Measurements from ENCODE around the gene DYNLT1. TPM values are rescaled to one million over a fixed set of nuclear protein-coding genes. Genes with fewer than 3 reads are reported as not detected.
A peak's percentile ranks its signal among the peaks of the same experiment; 100 is the strongest.

The DYNLT1 gene
- total RNA-seq, 1 experiment from 2014 or later: 50.5 TPM

DNA sequence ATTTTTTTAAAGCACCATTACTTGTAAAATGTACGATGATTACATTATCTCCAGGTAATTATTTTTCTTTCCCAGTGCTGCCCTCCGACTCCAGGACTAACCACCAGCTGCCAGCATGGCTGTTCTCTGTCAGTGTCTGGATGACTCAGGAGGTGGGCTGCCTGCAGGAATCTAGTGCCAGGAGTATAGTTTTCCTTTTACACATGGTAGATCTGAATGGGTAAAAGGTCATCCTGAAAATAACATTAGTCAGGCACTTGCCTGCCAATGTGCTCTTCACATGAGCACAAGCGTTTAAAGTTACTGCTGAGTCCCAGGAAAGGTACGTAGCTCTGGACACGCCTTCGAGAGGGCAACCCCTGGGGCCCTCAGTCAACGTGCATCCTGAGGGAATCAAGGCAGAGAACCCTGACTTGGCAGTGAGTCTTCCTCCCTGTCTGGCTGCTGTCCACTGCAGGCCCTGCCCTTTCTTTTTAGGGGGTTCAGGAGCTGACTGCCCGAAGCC is 2.4 kb downstream of the DYNLT1 start:
- Histone ChIP-seq H4K20me1 (ENCODE audit: low read length) (peaks cover 4% of the 10 kb centered on the region; the same call in 1 of the 2 replicates), H3K4me2 (ENCODE audit: low read length) (peak overlapping the region; percentile 90), H3K27ac (ENCODE audit: low read length) (peak overlapping the region; percentile 93), H3K9me3 (ENCODE audit: low read length) (no peaks in the 10 kb centered on the region), H3K4me1 (ENCODE audit: insufficient read depth, low read length) (peaks cover 39% of the 10 kb centered on the region), H3K9me2 (replicated peaks; ENCODE audit: low read length) (no peaks in the 10 kb centered on the region), H3K36me3 (ENCODE audit: low read depth, low read length) (peaks cover 6% of the 10 kb centered on the region), H3K9ac (ENCODE audit: low read length) (peak overlapping the region; percentile 99), H3K27me3 (ENCODE audit: low read length) (no peaks in the 10 kb centered on the region), H3K4me3 (ENCODE audit: low read length) (peak overlapping the region; percentile 96), H2AFZ (ENCODE audit: low read length) (no peak overlapping the region), H3K79me2 (ENCODE audit: low read length) (peaks cover 60% of the 10 kb centered on the region), H3F3A (ENCODE audit: low read length, unreplicated experiment) (no peaks in the 10 kb centered on the region)
- ATAC-seq (peak; percentile 55), DNase-seq (peak; percentile 93)
- ChIA-PET CTCF (no interaction called here), POLR2A (ENCODE audit: unreplicated experiment) (interaction anchor here (0.6 kb wide), 2 partner anchors 441 to 1085 kb away, joined by 4 to 8 read pairs; partner anchors contain the start of gene WTAP)
- TF ChIP-seq EZH2 (IDR thresholded peaks at IDR 0.05; ENCODE audit: low read length, unreplicated experiment) (no peak), EZH2phosphoT487 (IDR thresholded peaks at IDR 0.05; ENCODE audit: borderline replicate concordance, low read length) (no peak)
- TF ChIP-seq, protein P1, sequence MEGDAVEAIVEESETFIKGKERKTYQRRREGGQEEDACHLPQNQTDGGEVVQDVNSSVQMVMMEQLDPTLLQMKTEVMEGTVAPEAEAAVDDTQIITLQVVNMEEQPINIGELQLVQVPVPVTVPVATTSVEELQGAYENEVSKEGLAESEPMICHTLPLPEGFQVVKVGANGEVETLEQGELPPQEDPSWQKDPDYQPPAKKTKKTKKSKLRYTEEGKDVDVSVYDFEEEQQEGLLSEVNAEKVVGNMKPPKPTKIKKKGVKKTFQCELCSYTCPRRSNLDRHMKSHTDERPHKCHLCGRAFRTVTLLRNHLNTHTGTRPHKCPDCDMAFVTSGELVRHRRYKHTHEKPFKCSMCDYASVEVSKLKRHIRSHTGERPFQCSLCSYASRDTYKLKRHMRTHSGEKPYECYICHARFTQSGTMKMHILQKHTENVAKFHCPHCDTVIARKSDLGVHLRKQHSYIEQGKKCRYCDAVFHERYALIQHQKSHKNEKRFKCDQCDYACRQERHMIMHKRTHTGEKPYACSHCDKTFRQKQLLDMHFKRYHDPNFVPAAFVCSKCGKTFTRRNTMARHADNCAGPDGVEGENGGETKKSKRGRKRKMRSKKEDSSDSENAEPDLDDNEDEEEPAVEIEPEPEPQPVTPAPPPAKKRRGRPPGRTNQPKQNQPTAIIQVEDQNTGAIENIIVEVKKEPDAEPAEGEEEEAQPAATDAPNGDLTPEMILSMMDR (conservative IDR thresholded peaks at IDR 0.05; ENCODE audit: low read depth, low read length): no peak
- BruUV-seq (replicated peaks): no TSS peak
- intact Hi-C loops (cut with micrococcal nuclease): loop anchor here (5.0 kb wide), 2 partner anchors 45 to 210 kb away; no protein-coding TSS in a partner anchor

DNA sequence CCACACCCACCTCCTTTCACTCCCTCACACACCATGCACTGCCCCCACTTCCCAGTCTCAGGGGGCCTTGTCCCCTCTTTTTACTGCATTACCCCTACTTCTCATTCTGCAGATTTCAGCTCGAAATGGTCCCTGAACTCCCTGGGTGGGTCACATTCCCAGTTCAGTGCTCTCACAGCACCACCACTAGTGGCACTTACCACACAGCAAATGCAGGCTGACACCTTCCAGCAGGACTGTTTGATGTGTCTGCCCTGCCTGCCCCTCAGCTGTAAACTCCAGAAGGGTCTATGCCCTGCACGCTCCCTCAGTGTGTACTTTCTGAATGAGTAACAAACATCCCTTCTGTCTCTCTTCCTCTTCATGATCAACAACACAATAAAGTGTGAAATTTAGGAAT is 4.0 kb downstream of the DYNLT1 start:
- Histone ChIP-seq H3K4me3 (ENCODE audit: low read length) (no peak overlapping the region), H3K36me3 (ENCODE audit: low read depth, low read length) (peaks cover 12% of the 10 kb centered on the region), H3K9me2 (replicated peaks; ENCODE audit: low read length) (no peaks in the 10 kb centered on the region), H2AFZ (ENCODE audit: low read length) (no peak overlapping the region), H3K27me3 (ENCODE audit: low read length) (no peaks in the 10 kb centered on the region), H3K79me2 (ENCODE audit: low read length) (peaks cover 60% of the 10 kb centered on the region), H3K9me3 (ENCODE audit: low read length) (no peaks in the 10 kb centered on the region), H3K9ac (ENCODE audit: low read length) (no peak overlapping the region), H4K20me1 (ENCODE audit: low read length) (peaks cover 4% of the 10 kb centered on the region; the same call in 1 of the 2 replicates), H3K27ac (ENCODE audit: low read length) (no peak overlapping the region), H3K4me1 (ENCODE audit: insufficient read depth, low read length) (peaks cover 23% of the 10 kb centered on the region), H3F3A (ENCODE audit: low read length, unreplicated experiment) (no peaks in the 10 kb centered on the region), H3K4me2 (ENCODE audit: low read length) (no peak overlapping the region)
- POLR2A ChIA-PET (ENCODE audit: unreplicated experiment): no interaction called here
- BruUV-seq (replicated peaks): no TSS peak
- no peak for DNase-seq
- ATAC-seq: no peak
- intact Hi-C loops (cut with micrococcal nuclease): loop anchor here (5.0 kb wide), 2 partner anchors 47 to 212 kb away; no protein-coding TSS in a partner anchor
- CTCF ChIA-PET: no interaction called here
- TF ChIP-seq, protein P1 (conservative IDR thresholded peaks at IDR 0.05; ENCODE audit: low read depth, low read length): no peak
- no peak for TF ChIP-seq EZH2 (IDR thresholded peaks at IDR 0.05; ENCODE audit: low read length, unreplicated experiment)
- TF ChIP-seq EZH2phosphoT487 (IDR thresholded peaks at IDR 0.05; ENCODE audit: borderline replicate concordance, low read length): no peak

DNA sequence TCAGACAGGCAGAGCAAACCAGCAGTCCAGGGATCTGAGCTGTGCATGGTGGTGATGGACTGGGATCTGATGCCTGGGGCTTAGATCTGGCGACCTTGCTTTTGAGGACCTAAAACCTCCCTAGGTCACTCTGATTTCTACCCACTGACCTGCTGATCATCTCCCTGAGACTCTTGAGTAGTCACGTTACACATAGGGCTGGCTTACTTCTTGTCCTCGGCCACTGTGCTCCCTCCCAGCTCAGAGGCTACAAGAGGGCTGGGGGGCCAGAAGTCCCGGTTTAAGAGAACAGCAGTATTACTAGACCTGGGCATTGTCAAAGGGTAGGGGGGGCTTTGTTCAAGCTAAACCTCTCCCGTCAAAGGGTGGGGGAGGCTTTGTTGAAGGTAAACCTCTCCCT is 5.5 kb downstream of the DYNLT1 start:
- Histone ChIP-seq H3K27ac (ENCODE audit: low read length) (no peak overlapping the region), H2AFZ (ENCODE audit: low read length) (no peak overlapping the region), H3K9me2 (replicated peaks; ENCODE audit: low read length) (no peaks in the 10 kb centered on the region), H3K9me3 (ENCODE audit: low read length) (no peaks in the 10 kb centered on the region), H3K27me3 (ENCODE audit: low read length) (no peaks in the 10 kb centered on the region), H3K4me1 (ENCODE audit: insufficient read depth, low read length) (peaks cover 18% of the 10 kb centered on the region), H3K4me2 (ENCODE audit: low read length) (no peak overlapping the region), H3K36me3 (ENCODE audit: low read depth, low read length) (peaks cover 20% of the 10 kb centered on the region), H3F3A (ENCODE audit: low read length, unreplicated experiment) (no peaks in the 10 kb centered on the region), H3K4me3 (ENCODE audit: low read length) (no peak overlapping the region), H3K79me2 (ENCODE audit: low read length) (peaks cover 55% of the 10 kb centered on the region), H3K9ac (ENCODE audit: low read length) (no peak overlapping the region), H4K20me1 (ENCODE audit: low read length) (peaks cover 4% of the 10 kb centered on the region; the same call in 1 of the 2 replicates)
- BruUV-seq (replicated peaks): no TSS peak
- ATAC-seq (no peak), DNase-seq (no peak)
- intact Hi-C loops (cut with micrococcal nuclease): no loop called here
- ChIA-PET CTCF (no interaction called here), POLR2A (ENCODE audit: unreplicated experiment) (no interaction called here)
- TF ChIP-seq EZH2 (IDR thresholded peaks at IDR 0.05; ENCODE audit: low read length, unreplicated experiment) (no peak), EZH2phosphoT487 (IDR thresholded peaks at IDR 0.05; ENCODE audit: borderline replicate concordance, low read length) (no peak)
- TF ChIP-seq, protein P1 (conservative IDR thresholded peaks at IDR 0.05; ENCODE audit: low read depth, low read length): no peak

Data from PC-3 (cell line).